K562 (cell line): ENCODE results near the gene PRPS1L1. TPM values are rescaled to one million over a fixed set of nuclear protein-coding genes. Genes with fewer than 3 reads are reported as not detected.
A peak's percentile ranks its signal among the peaks of the same experiment; 100 is the strongest.

Source experiments
- ATAC-seq: fragments of 200-7000 bp; cut with Tn5 transposase; 3 replicates; pipeline ENCODE4 v1.9.1; 2020; ENCODE audit warnings: moderate library complexity
- BruUV-seq: library from RNA; stranded (reverse); fragments of 400-500 nt; replicated peaks from 2 replicates; lab custom pipeline; 2021; lab: Mats Ljungman, UMichigan
- CTCF ChIA-PET: fragments of 300-600 bp; formaldehyde crosslinking; extraction: SDS; loops from one replicate; lab custom pipeline; 2021; ENCODE audit warnings: low intra/inter-chr PET ratio; lab: Yijun Ruan, JAX
- POLR2A ChIA-PET: fragments of 300-600, 350-650 bp; sonication (Branson Sonifier 250); formaldehyde crosslinking; extraction: SDS; loops from one replicate; lab custom pipeline; 2021; ENCODE audit warnings: antibody characterized with exemption, inconsistent platforms; lab: Yijun Ruan, JAX
- DNase-seq, 4 experiments: peaks; one replicate each; pipeline versions ENCODE4 v3.0.0 to v3.0.0-alpha.2; 2011 to 2018; ENCODE audit warnings: low spot score in 3 of 4, mixed read lengths in 3 of 4; ENCODE audit errors: extremely low read depth in 1 of 4
- FAIRE-seq: peaks from 2 replicates; lab custom pipeline; 2011; peaks lifted over from hg19 to GRCh38; lab: Jason Lieb, UNC
- H2AFZ ChIP-seq: 2 replicates; pipeline ENCODE4 v1.6.0; 2011; ENCODE audit warnings: low read depth, low read length, control low read depth, inconsistent platforms
- H3K27ac ChIP-seq: fragments of 200-600 bp; 3 replicates; pipeline ENCODE4 v1.8.0; 2011; ENCODE audit warnings: low read depth, mild to moderate bottlenecking, control low read depth, inconsistent platforms, low read length, moderate library complexity, mixed read lengths; ENCODE audit errors: extremely low read depth
- H3K27me3 ChIP-seq, 2 experiments: fragments of 300-600 bp in 1 of 2; 2 replicates in 1 of 2; 3 replicates in 1 of 2; pipeline versions ENCODE4 v1.6.0 to v1.8.0; 2011; ENCODE audit warnings: inconsistent platforms in 2 of 2, low read length in 2 of 2, mild to moderate bottlenecking in 1 of 2, mixed read lengths in 1 of 2, moderate library complexity in 1 of 2; ENCODE audit not compliant: control insufficient read depth in 2 of 2, insufficient read depth in 2 of 2
- H3K36me3 ChIP-seq: fragments of 300-600 bp; 3 replicates; pipeline ENCODE4 v1.8.0; 2011; ENCODE audit warnings: mild to moderate bottlenecking, low read length, inconsistent platforms; ENCODE audit not compliant: control insufficient read depth, insufficient read depth
- H3K4me1 ChIP-seq, 2 experiments: fragments of 200-600 bp in 1 of 2; replicated peaks in 1 of 2; 2 replicates in 1 of 2; 3 replicates in 1 of 2; pipeline versions ENCODE4 v1.5.1 to v1.8.0; 2011; ENCODE audit warnings: inconsistent platforms in 2 of 2, low read length in 2 of 2, mild to moderate bottlenecking in 1 of 2, mixed read lengths in 1 of 2, moderate library complexity in 1 of 2; ENCODE audit not compliant: control insufficient read depth in 2 of 2, insufficient read depth in 2 of 2
- H3K4me2 ChIP-seq: 2 replicates; pipeline ENCODE4 v1.6.1; 2011; ENCODE audit warnings: low read length, control low read depth, inconsistent platforms, mixed read lengths; ENCODE audit not compliant: insufficient read depth
- H3K4me3 ChIP-seq: fragments of 200-600 bp; sonication (generic), shearing (Covaris generic); 2 replicates; pipeline ENCODE4 v1.5.1; 2016; ENCODE audit warnings: control low read depth, inconsistent platforms
- H3K79me2 ChIP-seq: fragments of 200-600 bp; 3 replicates; pipeline ENCODE4 v1.8.0; 2011; ENCODE audit warnings: low read length, inconsistent platforms; ENCODE audit not compliant: control insufficient read depth, insufficient read depth
- H3K9ac ChIP-seq, 2 experiments: 2 replicates each; pipeline versions ENCODE4 v1.6.0 to v1.6.1; 2011; ENCODE audit warnings: low read depth in 2 of 2, low read length in 2 of 2, control low read depth in 1 of 2, inconsistent platforms in 1 of 2, mild to moderate bottlenecking in 1 of 2, mixed read lengths in 1 of 2; ENCODE audit not compliant: insufficient read depth in 1 of 2
- H3K9me1 ChIP-seq: one replicate; pipeline ENCODE4 v1.6.0; 2011; ENCODE audit warnings: inconsistent platforms, mild to moderate bottlenecking, low read length, moderate library complexity; ENCODE audit not compliant: control insufficient read depth, insufficient read depth
- H3K9me3 ChIP-seq: replicated peaks from 2 replicates; pipeline ENCODE4 v1.5.1; 2011; ENCODE audit warnings: low read depth, low read length, inconsistent platforms; ENCODE audit not compliant: control insufficient read depth, insufficient read depth
- H4K20me1 ChIP-seq: replicated peaks from 2 replicates; pipeline ENCODE4 v1.6.1; 2011; ENCODE audit warnings: low read length, inconsistent platforms, mixed read lengths; ENCODE audit not compliant: control insufficient read depth, insufficient read depth
- FOSL1 ChIP-seq: fragments of 200-800 bp; sonication (Bioruptor generic); conservative IDR thresholded peaks from 2 replicates; pipeline ENCODE4 v1.6.1; 2016; ENCODE audit warnings: missing genetic modification characterization, missing compliant biosample characterization
- FOXJ3 ChIP-seq: sonication (generic); formaldehyde crosslinking; IDR thresholded peaks from 2 replicates; pipeline ENCODE4 v1.4.0; 2020; ENCODE audit warnings: mild to moderate bottlenecking, missing genetic modification reagents
- HMG20A ChIP-seq: fragments of 450-650 bp; formaldehyde crosslinking; conservative IDR thresholded peaks from 2 replicates; pipeline ENCODE4 v1.4.0; 2020; ENCODE audit warnings: mild to moderate bottlenecking, mixed read lengths
- JUND ChIP-seq, 2 experiments: IDR thresholded peaks; 2 replicates in 1 of 2; 3 replicates in 1 of 2; pipeline ENCODE4 v1.6.1; 2011; ENCODE audit warnings: borderline replicate concordance in 2 of 2, low read depth in 2 of 2, low read length in 2 of 2, improper control_type of control experiment in 1 of 2, missing biosample characterization in 1 of 2, missing genetic modification characterization in 1 of 2, missing genetic modification reagents in 1 of 2
- NFATC3 ChIP-seq: fragments of 450-650 bp; IDR thresholded peaks from 2 replicates; pipeline ENCODE4 v1.6.1; 2017; ENCODE audit warnings: mild to moderate bottlenecking
- NFE2L1 ChIP-seq: fragments of 450-650 bp; IDR thresholded peaks from 2 replicates; pipeline ENCODE4 v1.6.1; 2016; ENCODE audit warnings: missing genetic modification characterization, low read depth, mild to moderate bottlenecking, missing compliant biosample characterization, moderate library complexity, borderline replicate concordance
- NR2C1 ChIP-seq, 2 experiments: fragments of 450-650 bp; IDR thresholded peaks; 2 replicates each; pipeline ENCODE4 v1.6.1; 2017; ENCODE audit warnings: mild to moderate bottlenecking in 2 of 2, antibody characterized with exemption in 1 of 2, inconsistent platforms in 1 of 2, missing compliant biosample characterization in 1 of 2, missing genetic modification characterization in 1 of 2
- NR2C2 ChIP-seq, 2 experiments: fragments of 200-800 bp in 1 of 2; sonication (Bioruptor generic) in 1 of 2; sonication (generic) in 1 of 2; formaldehyde crosslinking in 1 of 2; IDR thresholded peaks; 2 replicates each; pipeline versions ENCODE4 v1.6.1 to v1.8.0; 2016 to 2022; ENCODE audit warnings: mild to moderate bottlenecking in 1 of 2, missing compliant biosample characterization in 1 of 2, missing genetic modification characterization in 1 of 2, missing genetic modification reagents in 1 of 2
- RBM15 ChIP-seq: fragments of 200-400 bp; formaldehyde crosslinking; IDR thresholded peaks from 2 replicates; pipeline ENCODE4 v1.6.1; 2018; ENCODE audit warnings: mild to moderate bottlenecking, low read length, moderate library complexity; ENCODE audit not compliant: insufficient read depth
- RNF2 ChIP-seq: sonication (generic); IDR thresholded peaks from 2 replicates; pipeline ENCODE4 v1.6.1; 2016
- SREBF1 ChIP-seq: fragments of 150-350 bp; IDR thresholded peaks from 2 replicates; pipeline ENCODE4 v1.6.1; 2014; ENCODE audit warnings: antibody characterized with exemption, low read depth, low read length, borderline replicate concordance
- TCF7 ChIP-seq: sonication (generic); IDR thresholded peaks from 2 replicates; pipeline ENCODE4 v1.6.1; 2016; ENCODE audit warnings: antibody characterized with exemption, borderline replicate concordance
- ZNF830 ChIP-seq: fragments of 250-450 bp; sonication (Bioruptor Pico); IDR thresholded peaks from 2 replicates; pipeline ENCODE4 v1.5.0; 2021; ENCODE audit warnings: mild to moderate bottlenecking
- WGBS: fragments of 100-300 bp; shearing (Covaris generic); methylation state at CpG from one replicate; pipeline ENCODE4 v1.1.6; 2016; ENCODE audit warnings: low coverage, mixed read lengths; ENCODE audit not compliant: insufficient coverage; ENCODE audit errors: missing lambda C conversion rate; 5-methylcytosine and 5-hydroxymethylcytosine counted together
- in situ Hi-C: fragments of 300-500 bp; cut with MboI; formaldehyde crosslinking; loops from 4 replicates; pipeline ENCODE4 v1.15.0; 2018; ENCODE audit warnings: inconsistent platforms, mixed read lengths
- intact Hi-C: fragments of 100-400 bp; cut with micrococcal nuclease; formaldehyde crosslinking; loops from 2 replicates; pipeline ENCODE4 v1.14.2; 2022
- polyA plus RNA-seq, 8 experiments: library from polyadenylated mRNA; depleted of rRNA in 4 of 8; stranded (reverse) in 5 of 8; unstranded in 3 of 8; fragments of >200 nt; fragmentation: Nextera tagmentation in 2 of 8; fragmentation: Illumina TruSeq in 1 of 8; extraction: Ambion mirVana in 2 of 8; extraction: Trizol in 1 of 8; gene quantifications; 2 replicates each; pipeline versions ENCODE4 v1.2.1 to v1.2.3, GENCODE V29; 2011 to 2014; ENCODE audit warnings: inconsistent platforms in 1 of 8, missing spikeins in 1 of 8
- total RNA-seq, 7 experiments: library from RNA; depleted of rRNA in 6 of 7; stranded (reverse); fragments of >200 nt in 6 of 7; fragmentation: Illumina TruSeq in 2 of 7; extraction: Trizol in 2 of 7; gene quantifications; 2 replicates each; pipeline versions ENCODE4 v1.2.1 to v1.2.3, GENCODE V29; 2011 to 2021; ENCODE audit warnings: low replicate concordance in 1 of 7
- TF ChIP-seq, protein P1 (sequence below), 2 experiments: fragments of 450-650 bp in 1 of 2; sonication (generic) in 1 of 2; formaldehyde crosslinking in 1 of 2; IDR thresholded peaks in 1 of 2; conservative IDR thresholded peaks in 1 of 2; 2 replicates each; pipeline versions ENCODE4 v1.6.1 to v1.8.1; 2016 to 2023; ENCODE audit warnings: mild to moderate bottlenecking in 2 of 2, moderate library complexity in 2 of 2, inconsistent platforms in 1 of 2, missing genetic modification reagents in 1 of 2

Gene PRPS1L1
- total and polyA plus RNA-seq, 9 of the 15 experiments (the other 6 are each of a cell fraction or from before 2014, with no cell fraction given): 0.07 to 0.10 (median 0.08) TPM; not detected in 6

DNA sequence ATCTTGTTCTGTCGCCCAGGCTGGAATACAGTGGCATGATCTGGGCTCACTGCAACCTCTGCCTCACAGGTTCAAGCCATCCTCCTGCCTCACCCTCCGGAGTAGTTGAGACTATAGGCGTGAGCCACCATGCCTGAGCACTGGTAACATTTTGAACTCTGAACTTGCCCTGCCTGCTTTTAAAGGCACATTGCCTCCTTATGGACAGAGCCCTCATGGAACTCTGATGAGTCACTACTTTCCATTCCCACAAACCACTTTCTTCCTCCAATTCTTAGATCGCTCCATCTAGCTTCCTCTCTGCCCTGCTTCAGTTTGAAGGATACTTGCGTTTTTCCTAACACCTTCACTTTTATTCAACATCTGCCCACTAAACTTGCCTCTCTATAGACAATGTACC, 38.1 kb downstream of the PRPS1L1 start:
- in situ Hi-C loops: no loop called here
- WGBS: 15% methylated on average over 4 of the region's 5 CpGs
- Histone ChIP-seq H4K20me1 (no peaks in the 10 kb centered on the region), H3K79me2 (no peaks in the 10 kb centered on the region), H3K9ac (no peak overlapping the region), H2AFZ (peak overlapping the region; percentile 60), H3K36me3 (no peaks in the 10 kb centered on the region), H3K27ac (no peak overlapping the region), H3K27me3 (no peaks in the 10 kb centered on the region), H3K4me3 (no peak overlapping the region), H3K4me1 (0 out of 5 replicates have a peak, but pooled peaks cover 0 to 4% of the 10 kb centered on the region in 2 experiments), H3K4me2 (no peak overlapping the region; the same call in 1 of the 2 replicates), H3K9me1 (no peaks in the 10 kb centered on the region), H3K9me3 (no peaks in the 10 kb centered on the region)
- peak in 1 of 4 experiments; percentile 18 for DNase-seq
- ChIA-PET CTCF (interaction anchor here (0.7 kb wide), 1 partner anchor 9 kb away, joined by 3 read pairs; no protein-coding TSS in a partner anchor), POLR2A (no interaction called here)
- intact Hi-C loops: no loop called here
- peak; percentile 15 for FAIRE-seq
- ATAC-seq: peak; percentile 67
- no TSS peak for BruUV-seq
- TF ChIP-seq NR2C1 (IDR thresholded peaks at IDR 0.05) (peak; percentile 64), NR2C1 (tag; IDR thresholded peaks at IDR 0.05) (peak; percentile 71), RBM15 (no peak), FOXJ3 (CRISPR knock-in tag) (no peak), RNF2 (no peak), FOSL1 (tag) (peak; percentile 67), NFE2L1 (tag) (no peak), NR2C2 (CRISPR knock-in tag; IDR thresholded peaks at IDR 0.05) (peak; percentile 70; the same call in 1 of the 2 replicates), NR2C2 (tag; IDR thresholded peaks at IDR 0.05) (peak; percentile 81), TCF7 (no peak), SREBF1 (no peak), JUND (IDR thresholded peaks at IDR 0.05; ENCODE audit: borderline replicate concordance, low read depth, low read length) (peak; percentile 49; the same call in 1 of the 2 replicates), JUND (tag; IDR thresholded peaks at IDR 0.05; ENCODE audit: borderline replicate concordance, low read depth, low read length) (peak; percentile 56; the same call in 1 of the 3 replicates), HMG20A (CRISPR knock-in tag) (no peak), NFATC3 (no peak), ZNF830 (CRISPR knock-in tag) (no peak)
- TF ChIP-seq, protein P1, sequence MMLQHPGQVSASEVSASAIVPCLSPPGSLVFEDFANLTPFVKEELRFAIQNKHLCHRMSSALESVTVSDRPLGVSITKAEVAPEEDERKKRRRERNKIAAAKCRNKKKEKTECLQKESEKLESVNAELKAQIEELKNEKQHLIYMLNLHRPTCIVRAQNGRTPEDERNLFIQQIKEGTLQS (IDR thresholded peaks at IDR 0.05): peak; percentile 36; the same call in 1 of the 2 replicates
- TF ChIP-seq, protein P1 (CRISPR knock-in tag; conservative IDR thresholded peaks at IDR 0.05): no peak
